GM12874 (cell line): ENCODE data around the gene RBPMS2.

Source experiments
- TF ChIP-seq, protein P1 (sequence below): IDR thresholded peaks from 2 replicates; pipeline ENCODE4 v1.5.1; 2011; ENCODE audit warnings: low read depth, mild to moderate bottlenecking, control low read depth, low read length, moderate library complexity; ENCODE audit not compliant: insufficient read depth

Gene RBPMS2

DNA sequence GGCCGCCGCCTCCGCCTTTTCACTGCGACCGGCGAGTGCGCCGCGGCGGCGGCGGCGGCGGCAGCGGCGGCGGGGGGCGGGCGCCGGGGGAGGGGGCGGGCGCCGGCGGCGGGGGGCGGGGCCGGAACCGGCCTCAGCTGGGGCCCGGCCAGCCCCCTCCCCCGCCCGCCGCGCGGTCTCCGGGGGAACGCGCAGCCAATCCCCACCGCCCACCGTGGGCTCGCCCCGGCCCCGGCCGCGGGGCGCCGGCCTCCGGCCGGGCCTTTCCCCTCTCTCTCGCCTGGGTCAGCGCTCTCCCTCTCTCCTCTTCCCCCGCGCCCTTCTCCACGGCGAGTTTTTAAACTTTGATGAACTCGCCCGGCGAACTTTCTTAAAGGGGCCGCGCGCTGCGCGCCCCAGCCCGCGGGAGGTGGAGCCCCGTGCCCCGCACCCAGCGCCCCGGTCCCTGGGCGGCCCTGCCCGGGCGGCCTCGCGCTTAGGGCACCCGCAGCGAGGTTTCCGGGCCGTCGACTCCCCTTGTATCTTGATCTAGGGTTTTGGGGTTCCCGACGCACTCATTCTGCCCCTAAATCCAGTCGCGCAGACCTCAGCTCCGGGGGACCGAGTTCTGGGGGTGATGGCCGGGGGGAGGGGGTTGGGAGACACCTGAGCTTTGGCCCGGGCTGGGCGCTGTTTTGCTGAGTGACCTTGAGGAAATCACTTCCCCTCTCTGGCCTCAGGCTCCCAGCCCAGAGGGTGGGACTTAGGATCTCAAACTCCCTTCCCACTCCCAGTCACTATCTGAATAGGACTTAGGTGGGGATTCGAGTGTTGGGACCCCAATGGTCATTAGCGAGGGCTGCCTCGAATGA is at the start of gene RBPMS2:
Gene RBPMS2, minus strand, starts transcription at position 39 of the 851 bp plus-strand sequence. CDS start 270 bp downstream, outside the sequence.
- TF ChIP-seq, protein P1, sequence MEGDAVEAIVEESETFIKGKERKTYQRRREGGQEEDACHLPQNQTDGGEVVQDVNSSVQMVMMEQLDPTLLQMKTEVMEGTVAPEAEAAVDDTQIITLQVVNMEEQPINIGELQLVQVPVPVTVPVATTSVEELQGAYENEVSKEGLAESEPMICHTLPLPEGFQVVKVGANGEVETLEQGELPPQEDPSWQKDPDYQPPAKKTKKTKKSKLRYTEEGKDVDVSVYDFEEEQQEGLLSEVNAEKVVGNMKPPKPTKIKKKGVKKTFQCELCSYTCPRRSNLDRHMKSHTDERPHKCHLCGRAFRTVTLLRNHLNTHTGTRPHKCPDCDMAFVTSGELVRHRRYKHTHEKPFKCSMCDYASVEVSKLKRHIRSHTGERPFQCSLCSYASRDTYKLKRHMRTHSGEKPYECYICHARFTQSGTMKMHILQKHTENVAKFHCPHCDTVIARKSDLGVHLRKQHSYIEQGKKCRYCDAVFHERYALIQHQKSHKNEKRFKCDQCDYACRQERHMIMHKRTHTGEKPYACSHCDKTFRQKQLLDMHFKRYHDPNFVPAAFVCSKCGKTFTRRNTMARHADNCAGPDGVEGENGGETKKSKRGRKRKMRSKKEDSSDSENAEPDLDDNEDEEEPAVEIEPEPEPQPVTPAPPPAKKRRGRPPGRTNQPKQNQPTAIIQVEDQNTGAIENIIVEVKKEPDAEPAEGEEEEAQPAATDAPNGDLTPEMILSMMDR, result no peak

DNA sequence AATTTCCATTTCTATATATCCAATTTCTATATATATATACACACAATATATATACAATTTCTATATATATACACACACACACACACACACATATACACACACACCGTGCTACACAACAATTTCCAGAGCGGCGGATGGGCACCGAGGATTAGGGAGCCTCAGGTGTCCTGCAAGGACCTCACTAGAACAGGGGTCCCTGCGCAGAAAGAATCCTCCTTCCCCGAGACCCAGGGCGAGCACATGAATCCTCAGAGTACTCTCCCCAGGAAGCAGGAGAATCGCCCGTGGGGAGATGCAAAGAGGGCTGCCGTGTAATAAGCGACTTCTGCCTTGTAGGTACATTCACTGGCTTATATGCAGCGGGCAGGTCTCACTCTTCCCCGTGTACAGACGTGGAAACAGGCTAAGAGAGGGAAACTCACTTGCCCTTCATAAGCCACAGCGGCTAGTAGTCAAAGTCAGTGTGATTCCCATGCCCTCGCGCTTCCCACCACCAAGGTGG is 49.6 kb upstream of the RBPMS2 start:
- TF ChIP-seq, protein P1, result no peak

DNA sequence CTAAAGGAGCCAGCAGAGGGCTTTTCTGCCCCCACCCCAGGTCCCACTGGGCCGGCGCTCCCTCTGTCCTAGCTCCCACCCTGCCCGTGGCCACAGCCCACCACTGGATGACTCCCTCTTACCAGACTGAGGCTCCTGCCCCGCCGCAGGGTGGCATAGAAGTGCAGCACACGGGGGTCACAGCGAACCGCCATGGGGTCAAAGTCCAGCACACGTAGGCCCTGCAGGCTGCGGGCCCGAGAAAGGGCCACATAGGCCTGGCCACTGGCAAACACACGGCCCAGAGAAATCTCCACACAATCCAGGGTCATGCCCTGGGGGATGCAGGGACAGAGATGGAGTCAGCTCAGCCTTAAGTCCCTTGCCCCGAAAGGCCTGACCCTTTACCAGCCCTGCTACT is 41.1 kb upstream of the RBPMS2 start:
- TF ChIP-seq, protein P1, result no peak

DNA sequence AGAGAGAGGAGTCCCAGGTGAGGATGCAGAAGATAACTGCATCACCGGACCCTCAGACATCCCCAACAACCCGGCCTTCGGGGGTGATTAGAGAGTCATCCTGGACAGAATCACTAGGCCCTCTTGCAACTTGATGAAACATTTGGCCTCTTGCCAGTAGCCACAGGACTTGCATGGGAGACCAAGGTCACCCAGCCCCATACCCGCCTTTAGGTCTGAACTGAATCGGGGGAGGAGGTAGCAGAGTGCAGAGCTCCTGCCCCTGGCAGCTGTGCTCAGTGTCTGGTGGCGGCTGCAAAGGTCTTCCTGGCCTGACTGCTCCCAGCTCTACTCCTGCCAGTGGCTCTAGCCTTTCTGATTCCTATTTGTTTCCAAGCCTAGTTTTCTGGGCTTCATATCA is 37.7 kb upstream of the RBPMS2 start:
- TF ChIP-seq, protein P1, result no peak

DNA sequence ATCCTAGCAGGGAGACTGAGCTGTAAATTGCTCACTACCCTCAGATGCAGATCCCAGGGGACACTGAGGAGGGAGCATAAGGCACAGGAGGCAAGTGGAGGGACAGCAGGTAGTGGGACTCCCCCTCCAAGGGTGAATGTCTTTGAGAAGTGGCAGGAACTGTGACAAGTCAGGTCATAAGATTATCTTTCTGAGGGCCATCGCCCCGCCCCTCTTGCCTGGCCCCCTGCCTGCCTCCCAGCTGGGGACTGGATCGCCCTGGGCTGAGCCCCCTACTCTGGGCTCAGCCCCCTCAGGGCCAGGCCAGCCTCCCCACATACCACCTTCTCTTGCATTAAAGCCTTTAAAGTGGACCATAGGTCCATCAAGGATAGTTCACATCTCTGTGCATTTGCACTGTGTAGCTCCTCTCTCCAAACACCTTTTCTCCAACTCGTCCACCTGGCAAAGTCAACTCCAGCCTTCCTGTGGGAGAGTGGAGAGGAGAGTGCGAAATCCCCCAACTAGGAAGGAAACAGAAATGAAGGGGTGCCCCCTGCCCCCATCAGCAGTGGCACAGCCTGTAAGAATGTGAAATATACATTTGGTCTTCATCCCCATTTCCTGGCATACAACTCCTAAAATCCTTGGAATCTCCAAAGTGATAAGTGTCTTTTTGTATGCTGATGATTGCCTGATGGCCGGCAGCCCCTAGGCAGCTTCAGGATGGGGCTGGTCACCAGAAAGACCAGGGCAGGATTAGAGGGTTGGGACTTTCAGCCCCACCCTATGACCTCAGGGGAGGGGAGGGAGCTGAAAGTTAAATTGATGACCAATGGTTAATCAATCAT is 35.3 kb upstream of the RBPMS2 start:
- TF ChIP-seq, protein P1, result 0 out of 2 replicates have a peak, but pooled peaks have one; percentile 1

DNA sequence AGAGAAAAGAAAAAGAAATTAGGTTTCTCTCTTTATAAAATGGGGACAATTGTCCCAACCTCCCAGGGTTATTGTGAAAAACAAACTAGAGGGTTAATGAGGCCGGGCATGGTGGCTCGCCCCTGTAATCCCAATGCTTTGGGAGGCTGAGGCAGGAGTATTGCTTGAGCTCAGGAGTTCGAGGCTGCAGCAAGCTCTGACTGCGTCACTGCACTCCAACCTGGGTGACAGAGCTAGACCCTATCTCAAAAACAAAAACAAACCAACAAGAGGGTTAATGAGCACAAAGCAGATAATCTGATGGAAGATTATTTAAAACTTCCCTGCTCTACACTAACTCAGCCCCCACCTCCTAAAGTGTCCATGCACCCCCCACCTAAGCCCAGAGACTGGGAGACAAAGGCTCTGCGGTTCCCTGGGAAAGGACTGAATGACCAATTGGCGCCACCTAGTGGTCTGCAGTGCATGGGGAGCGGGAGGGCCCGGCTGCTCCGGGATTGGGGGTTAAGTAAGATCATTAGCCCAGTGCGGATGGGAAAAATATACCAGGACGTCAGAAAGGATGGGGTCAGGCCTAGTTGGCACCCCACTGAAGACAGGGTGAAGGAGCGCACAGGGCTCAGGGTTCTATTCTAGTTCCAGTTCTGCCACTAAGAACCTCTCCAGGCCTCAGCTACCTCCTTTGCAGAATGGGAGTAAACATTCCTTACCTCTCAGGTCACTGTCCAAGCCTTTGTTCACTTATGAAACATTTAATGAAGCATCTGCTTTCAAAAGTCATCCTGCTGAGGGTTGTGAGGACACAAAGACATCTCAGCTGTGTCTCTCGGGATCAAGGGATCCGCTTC is 34.5 kb upstream of the RBPMS2 start:
- TF ChIP-seq, protein P1, result peak; percentile 92
